SK-N-SH treated with all-trans-retinoic acid at 6 μM for 48 hours (cell line): ENCODE measurements around the gene SOWAHA.

Experiments used
- ATAC-seq: fragments of 200-7000 bp; cut with Tn5 transposase; 3 replicates; pipeline ENCODE4 v1.9.1; 2020; ENCODE audit warnings: mild to moderate bottlenecking, moderate library complexity
- ARNTL ChIP-seq: fragments of 450-650 bp; formaldehyde crosslinking; IDR thresholded peaks from 2 replicates; pipeline ENCODE4 v1.5.0; 2020; ENCODE audit warnings: low read depth, mild to moderate bottlenecking, moderate library complexity, borderline replicate concordance
- CREB5 ChIP-seq: fragments of 250-450 bp; sonication (Bioruptor Pico); IDR thresholded peaks from 2 replicates; pipeline ENCODE4 v1.5.1; 2020; ENCODE audit warnings: low read depth, mild to moderate bottlenecking, moderate library complexity
- CSDC2 ChIP-seq: fragments of 250-450 bp; sonication (Bioruptor Pico); IDR thresholded peaks from 2 replicates; pipeline ENCODE4 v1.5.0; 2020; ENCODE audit warnings: mild to moderate bottlenecking, moderate library complexity
- CSRNP3 ChIP-seq: fragments of 250-450 bp; sonication (Bioruptor Pico); IDR thresholded peaks from 2 replicates; pipeline ENCODE4 v1.5.1; 2021; ENCODE audit warnings: mild to moderate bottlenecking, moderate library complexity
- ESRRG ChIP-seq: fragments of 250-450 bp; sonication (Bioruptor Pico); IDR thresholded peaks from 2 replicates; pipeline ENCODE4 v1.6.1; 2021; ENCODE audit warnings: mild to moderate bottlenecking
- GLIS3 ChIP-seq: fragments of 250-450 bp; sonication (Bioruptor Pico); IDR thresholded peaks from 2 replicates; pipeline ENCODE4 v1.5.0; 2020; ENCODE audit warnings: mild to moderate bottlenecking, moderate library complexity
- ISL1 ChIP-seq: fragments of 250-450 bp; sonication (Bioruptor Pico); IDR thresholded peaks from 2 replicates; pipeline ENCODE4 v2.1.2; 2022; ENCODE audit warnings: mild to moderate bottlenecking, moderate library complexity
- OSR1 ChIP-seq: fragments of 250-450 bp; sonication (Bioruptor Pico); IDR thresholded peaks from 2 replicates; pipeline ENCODE4 v1.8.0; 2022; ENCODE audit warnings: moderate library complexity, mild to moderate bottlenecking, inconsistent platforms
- PATZ1 ChIP-seq: fragments of 250-450 bp; sonication (Bioruptor Pico); IDR thresholded peaks from 2 replicates; pipeline ENCODE4 v1.8.0; 2020; ENCODE audit warnings: mild to moderate bottlenecking, moderate library complexity, borderline replicate concordance
- POU6F1 ChIP-seq: fragments of 250-450 bp; sonication (Bioruptor Pico); IDR thresholded peaks from 2 replicates; pipeline ENCODE4 v1.8.0; 2021; ENCODE audit warnings: low read depth, mild to moderate bottlenecking, moderate library complexity, borderline replicate concordance
- PPARA ChIP-seq: fragments of 250-450 bp; sonication (Bioruptor Pico); IDR thresholded peaks from 2 replicates; pipeline ENCODE4 v1.5.0; 2020; ENCODE audit warnings: mild to moderate bottlenecking, borderline replicate concordance
- SNAI2 ChIP-seq: fragments of 250-450 bp; sonication (Bioruptor Pico); IDR thresholded peaks from 2 replicates; pipeline ENCODE4 v1.5.0; 2020; ENCODE audit warnings: mild to moderate bottlenecking, moderate library complexity
- TCF4 ChIP-seq: fragments of 250-450 bp; sonication (Bioruptor Pico); IDR thresholded peaks from 2 replicates; pipeline ENCODE4 v1.8.0; 2021; ENCODE audit warnings: mild to moderate bottlenecking, moderate library complexity, borderline replicate concordance
- TOX ChIP-seq: fragments of 250-450 bp; sonication (Bioruptor Pico); IDR thresholded peaks from 2 replicates; pipeline ENCODE4 v1.8.0; 2021; ENCODE audit warnings: mild to moderate bottlenecking, moderate library complexity, borderline replicate concordance
- TSHZ2 ChIP-seq: fragments of 250-450 bp; sonication (Bioruptor Pico); IDR thresholded peaks from 2 replicates; pipeline ENCODE4 v1.5.0; 2020; ENCODE audit warnings: mild to moderate bottlenecking, moderate library complexity
- ZC3H10 ChIP-seq: fragments of 250-450 bp; sonication (Bioruptor Pico); IDR thresholded peaks from 2 replicates; pipeline ENCODE4 v1.5.1; 2021; ENCODE audit warnings: mild to moderate bottlenecking, moderate library complexity
- ZFP30 ChIP-seq: fragments of 450-650 bp; formaldehyde crosslinking; IDR thresholded peaks from 2 replicates; pipeline ENCODE4 v1.5.0; 2022; ENCODE audit warnings: mild to moderate bottlenecking, moderate library complexity
- ZNF70 ChIP-seq: fragments of 450-650 bp; formaldehyde crosslinking; IDR thresholded peaks from 2 replicates; pipeline ENCODE4 v1.5.0; 2020; ENCODE audit warnings: mild to moderate bottlenecking, moderate library complexity
- ZNF8 ChIP-seq: fragments of 450-650 bp; formaldehyde crosslinking; IDR thresholded peaks from 2 replicates; pipeline ENCODE4 v1.5.0; 2020; ENCODE audit warnings: mild to moderate bottlenecking, moderate library complexity

Gene SOWAHA

GRCh38 chr5:132812781-132813598, at the start of gene SOWAHA:
Gene SOWAHA, plus strand, starts transcription at chr5:132813302. Its CDS starts 320 bp downstream, at chr5:132813622.
- no peak for TF ChIP-seq ISL1 (CRISPR knock-in tag)
- TF ChIP-seq SNAI2 (CRISPR knock-in tag), result no peak
- TF ChIP-seq GLIS3 (CRISPR knock-in tag), result no peak
- no peak for TF ChIP-seq PPARA (CRISPR knock-in tag)
- no peak for TF ChIP-seq POU6F1 (CRISPR knock-in tag)
- TF ChIP-seq CSRNP3, result no peak
- TF ChIP-seq TCF4 (CRISPR knock-in tag), result no peak
- no peak for TF ChIP-seq ESRRG
- TF ChIP-seq CSDC2, result no peak
- no peak for TF ChIP-seq ZNF70 (CRISPR knock-in tag)
- no peak for TF ChIP-seq PATZ1 (CRISPR knock-in tag)
- TF ChIP-seq ZC3H10 (CRISPR knock-in tag), result no peak
- peak; percentile 36 for ATAC-seq

- ATAC-seq, result no peak
- no peak for TF ChIP-seq PATZ1 (CRISPR knock-in tag)
These were observed 49.1 kb upstream of the SOWAHA start for GRCh38 chr5:132764051-132764450.

GRCh38 chr5:132764671-132765238, 48.3 kb upstream of the SOWAHA start:
- ATAC-seq, result no peak
- TF ChIP-seq SNAI2 (CRISPR knock-in tag), result no peak
- no peak for TF ChIP-seq TOX
- no peak for TF ChIP-seq ZFP30
- TF ChIP-seq OSR1, result no peak
- no peak for TF ChIP-seq ESRRG
- TF ChIP-seq CREB5 (CRISPR knock-in tag), result no peak
- no peak for TF ChIP-seq ZNF70 (CRISPR knock-in tag)
- TF ChIP-seq ARNTL (CRISPR knock-in tag), result no peak
- TF ChIP-seq TCF4 (CRISPR knock-in tag), result no peak
- TF ChIP-seq ZNF8 (CRISPR knock-in tag), result no peak
- TF ChIP-seq ISL1 (CRISPR knock-in tag), result no peak
- no peak for TF ChIP-seq TSHZ2 (CRISPR knock-in tag)
